GM18870 (cell line): ENCODE results near the gene SLC29A2.
"Not testable (repeated sequence)": the region's sequence is repeated elsewhere in the genome, so short reads cannot be mapped to it uniquely, and the experiment has no call there.

Experiments used
- ATAC-seq: cut with Tn5 transposase; IDR thresholded peaks from one replicate; pipeline ENCODE4 v1.9.1; 2021; ENCODE audit warnings: moderate library complexity; ENCODE audit not compliant: unreplicated experiment

SLC29A2 gene

DNA sequence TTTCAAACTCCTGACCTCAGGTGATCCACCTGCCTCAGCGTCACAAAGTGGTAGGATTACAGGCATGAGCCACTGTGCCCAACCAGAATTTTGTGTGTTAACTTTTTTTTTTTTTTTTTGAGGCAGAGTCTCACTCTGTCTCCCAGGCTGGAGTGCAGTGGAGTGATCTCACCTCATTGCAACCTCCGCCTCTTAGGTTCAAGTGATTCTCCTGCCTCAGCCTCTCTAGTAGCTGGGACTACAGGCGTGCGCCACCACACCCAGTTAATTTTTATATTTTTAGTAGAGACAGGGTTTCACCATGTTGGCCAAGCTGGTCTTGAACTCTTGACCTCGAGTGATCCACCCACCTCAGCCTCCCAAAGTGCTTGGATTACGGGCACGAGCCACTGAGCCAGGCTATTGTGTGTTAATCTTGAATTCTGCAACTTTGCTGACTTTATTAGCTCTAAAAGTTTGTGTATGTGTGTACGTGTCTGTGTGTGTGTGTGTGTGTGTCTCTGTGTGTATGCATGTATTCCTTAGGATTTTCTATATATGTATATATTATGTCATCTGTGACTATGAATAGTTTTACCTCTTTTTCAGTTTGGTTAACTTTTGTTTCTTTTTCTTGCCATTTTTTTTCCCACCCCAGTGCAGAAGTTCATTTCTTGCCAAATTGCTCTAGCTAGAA, 20.9 kb downstream of the SLC29A2 start:
- not testable (repeated sequence) for ATAC-seq

DNA sequence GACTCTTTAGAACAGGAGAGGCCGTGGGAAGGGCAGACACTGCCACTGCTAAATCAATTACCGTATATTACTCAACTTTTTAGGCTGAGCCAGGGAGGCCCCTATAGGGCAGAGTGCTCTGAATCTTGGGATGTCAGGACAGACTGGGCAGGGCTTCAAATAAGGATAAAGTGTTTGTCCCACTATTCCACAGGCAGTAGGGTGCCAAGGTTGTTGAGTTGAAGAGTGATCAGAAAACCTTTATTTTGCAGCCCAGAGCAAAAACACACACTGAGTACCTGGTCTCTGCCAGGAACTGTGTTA, 22.5 kb downstream of the SLC29A2 start:
- ATAC-seq: no peak

DNA sequence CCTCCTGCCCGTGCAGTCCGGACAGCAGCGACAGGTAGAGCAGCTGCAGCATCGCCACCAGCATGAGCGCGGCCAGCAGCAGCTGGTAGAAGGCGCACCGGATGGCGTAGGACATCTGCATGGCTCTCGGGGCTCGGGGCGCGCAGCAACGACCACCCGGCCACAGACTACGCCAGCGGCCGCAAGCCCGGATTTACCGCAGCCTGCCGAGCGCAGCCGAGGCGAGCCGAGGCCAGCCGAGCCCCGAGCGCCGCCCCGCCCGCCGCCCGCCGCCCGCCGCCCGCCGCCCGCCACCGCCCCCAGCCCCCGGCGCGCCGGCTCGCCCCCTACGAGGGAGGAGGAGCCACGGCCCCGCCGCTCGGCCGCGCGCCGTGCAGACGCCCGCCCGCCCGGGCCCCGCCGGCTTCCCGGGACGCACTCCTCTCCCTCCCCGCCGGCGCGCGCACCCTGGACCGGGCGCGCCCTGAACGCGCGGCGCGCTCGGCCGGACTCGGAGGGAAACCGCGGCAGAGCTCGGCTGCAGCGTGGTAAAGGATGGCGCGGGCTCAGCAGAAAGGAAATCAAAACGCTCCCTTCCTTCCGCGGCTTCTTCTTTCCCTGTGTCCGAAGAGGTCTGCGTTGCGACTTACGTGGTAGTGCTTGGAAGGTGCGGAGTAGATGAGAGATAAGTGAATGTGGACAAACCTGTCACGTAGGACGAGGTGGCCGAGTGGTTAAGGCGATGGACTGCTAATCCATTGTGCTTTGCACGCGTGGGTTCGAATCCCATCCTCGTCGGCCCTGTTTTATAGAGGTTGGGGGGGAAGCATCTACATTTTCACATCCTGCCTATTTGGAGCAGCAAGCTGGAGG, 23.9 kb downstream of the SLC29A2 start, which contains the start of gene B4GAT1:
TSS of gene B4GAT1 (minus strand) at position 205 of the 852 bp plus-strand sequence. CDS start at position 121, 84 bp downstream.
- no peak for ATAC-seq

DNA sequence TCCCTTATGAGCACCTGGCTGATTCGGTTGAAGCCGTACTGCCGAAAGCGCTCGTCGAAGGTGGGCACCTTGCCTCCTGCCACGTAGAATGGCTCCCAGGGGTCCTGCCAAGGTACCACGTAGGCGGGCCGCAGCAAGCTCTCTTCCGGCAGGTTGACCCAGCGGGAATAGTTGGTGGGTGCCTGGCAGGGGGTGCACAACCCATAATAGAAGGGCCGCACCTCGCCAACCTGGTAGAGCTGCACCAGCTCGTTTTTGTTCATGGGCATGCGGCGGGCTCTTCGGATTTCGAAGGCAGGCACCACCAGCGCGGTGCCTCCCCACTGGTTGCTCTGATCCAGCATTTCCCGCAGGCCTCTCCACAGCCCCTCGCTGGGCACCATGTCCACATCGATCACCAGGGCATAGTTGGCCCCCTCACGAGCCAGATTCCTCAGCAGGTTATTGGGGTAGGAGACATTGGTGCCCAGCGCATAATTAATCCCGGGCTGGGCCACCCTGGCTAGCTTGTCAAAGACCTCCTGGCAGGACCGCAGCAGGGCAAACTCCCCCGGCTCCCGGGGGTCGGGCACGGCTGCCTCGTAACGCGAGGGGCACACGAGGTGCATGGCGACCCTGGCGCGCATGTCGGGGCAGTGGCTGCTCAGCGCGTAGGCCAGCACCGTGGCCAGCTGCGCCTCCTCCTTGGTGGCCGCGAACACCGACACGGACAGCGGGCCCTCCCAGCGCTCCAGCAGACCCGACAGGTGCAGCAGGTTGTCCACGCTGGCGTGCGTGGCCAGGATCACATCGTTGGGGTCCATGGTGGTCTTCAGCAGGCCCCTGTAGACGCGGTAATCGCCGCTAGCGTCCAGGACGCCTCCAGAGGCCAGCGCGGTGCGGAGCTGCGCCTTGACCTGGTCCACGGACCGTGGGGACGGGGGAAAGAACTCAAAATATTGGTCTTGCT, 24.8 kb downstream of the SLC29A2 start:
- no peak for ATAC-seq

DNA sequence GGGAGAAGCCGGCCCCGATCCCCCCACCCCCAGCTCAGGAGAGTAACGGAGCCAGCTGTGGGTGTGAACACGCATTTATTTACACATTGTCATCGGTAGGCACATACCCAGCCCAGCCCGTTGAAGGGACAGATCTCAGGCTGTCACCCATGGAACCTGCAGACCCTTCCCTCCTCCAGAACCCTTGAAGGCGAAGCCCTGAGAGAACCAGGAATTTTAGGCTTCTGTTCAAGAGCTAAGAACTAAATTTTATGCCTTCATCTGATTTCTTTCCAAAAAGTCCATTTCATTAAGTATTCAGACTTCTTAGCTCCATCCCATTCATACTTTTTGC, 26.3 kb downstream of the SLC29A2 start:
- ATAC-seq: peak; percentile 2

GRCh38 chr11:66344550-66345315, 26.8 kb downstream of the SLC29A2 start, which contains the start of gene BRMS1:
TSS of gene BRMS1 (minus strand) at chr11:66345104. CDS start at chr11:66342234, 2,870 bp downstream.
- ATAC-seq: peak; percentile 44

DNA sequence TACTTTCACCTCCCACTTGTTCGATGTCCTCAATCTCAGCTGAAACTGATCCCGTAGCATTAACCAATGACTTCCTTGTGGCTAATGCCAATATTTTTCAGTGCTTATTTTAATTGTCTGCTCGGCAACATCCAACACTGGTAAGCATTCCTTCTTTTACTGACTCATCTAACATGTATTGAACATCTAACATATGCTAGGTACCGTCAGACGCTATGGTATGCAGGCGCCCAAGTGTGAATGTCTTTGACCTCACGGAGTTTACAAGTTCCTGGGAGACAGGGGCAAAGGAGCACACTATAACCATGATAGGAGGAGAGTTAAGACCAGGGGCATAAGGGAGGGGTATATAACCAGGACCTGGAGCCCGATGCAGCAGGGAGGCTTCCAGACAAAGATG, 28.4 kb downstream of the SLC29A2 start:
- no peak for ATAC-seq

DNA sequence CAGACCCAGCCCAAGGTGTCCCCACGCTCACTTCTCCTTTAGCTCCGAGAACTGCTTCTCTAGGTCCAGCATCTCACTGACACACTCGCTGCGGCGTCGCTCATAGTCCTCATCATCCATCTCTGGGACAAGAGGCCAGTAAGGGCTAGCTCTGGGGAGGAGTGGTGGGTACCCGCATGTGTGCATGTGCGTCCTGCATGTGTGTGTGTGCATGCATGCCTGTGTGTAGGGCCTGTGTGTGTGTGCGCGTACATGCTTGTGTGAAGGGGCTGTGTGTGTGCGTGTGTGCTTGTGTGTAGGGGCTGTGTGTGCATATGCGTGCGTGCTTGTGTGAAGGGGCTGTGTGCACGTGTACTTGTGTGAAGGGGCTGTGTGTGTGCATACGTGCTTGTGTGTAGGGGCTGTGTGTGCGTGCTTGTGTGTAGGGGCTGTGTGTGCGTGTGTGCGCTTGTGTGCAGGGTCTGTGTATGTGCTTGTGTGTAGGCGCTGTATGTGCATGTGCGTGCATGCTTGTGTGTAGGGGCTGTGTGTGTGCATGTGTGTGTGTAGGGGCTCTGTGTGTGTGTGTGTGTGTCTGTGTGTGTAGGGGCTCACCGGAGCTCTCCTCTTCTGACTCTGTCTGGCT, 29.9 kb downstream of the SLC29A2 start:
- no peak for ATAC-seq

GRCh38 chr11:66340596-66341501, 30.7 kb downstream of the SLC29A2 start:
- ATAC-seq: no peak

GRCh38 chr11:66339686-66340483, 31.7 kb downstream of the SLC29A2 start:
- no peak for ATAC-seq

DNA sequence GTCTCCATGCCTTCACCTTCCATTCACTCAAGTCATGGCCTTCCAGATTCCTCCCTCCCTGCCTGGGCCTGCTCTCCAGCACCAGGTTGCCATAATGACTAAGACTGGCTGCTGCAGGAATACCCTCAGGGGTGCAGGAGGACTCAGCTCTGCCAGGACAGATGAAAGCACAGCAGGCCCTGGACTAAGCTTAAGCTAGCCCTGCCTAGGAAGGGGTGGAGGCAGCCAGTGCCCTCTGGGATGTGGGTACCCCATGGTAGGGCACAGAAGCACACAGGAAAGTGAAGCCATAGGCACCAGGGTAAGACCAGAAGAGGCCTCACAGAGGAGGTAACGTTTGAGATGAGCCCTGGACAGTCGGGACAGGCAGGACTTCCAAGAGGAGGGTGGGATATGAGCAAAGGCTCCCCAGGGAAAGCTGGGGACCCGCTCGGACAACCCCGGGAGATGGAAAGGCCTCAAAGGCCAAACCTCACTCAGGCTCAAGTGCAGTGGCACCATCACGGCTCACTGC, 32.3 kb downstream of the SLC29A2 start:
- ATAC-seq: no peak

GRCh38 chr11:66338276-66339161, 33.0 kb downstream of the SLC29A2 start:
- ATAC-seq: no peak

GRCh38 chr11:66337103-66337899, 34.3 kb downstream of the SLC29A2 start:
- no peak for ATAC-seq

- peak; percentile 49 for ATAC-seq
These were observed 35.1 kb downstream of the SLC29A2 start, which contains the start of gene RIN1 for GRCh38 chr11:66336234-66337102. TSS of gene RIN1 (minus strand) at chr11:66336434. CDS start at chr11:66336402, 32 bp downstream.
